Dermis microvascular lymphatic vessel endothelial cell (primary cell): Measurements from ENCODE around the gene ASTN2. TPM values are rescaled to one million over a fixed set of nuclear protein-coding genes. Genes with fewer than 3 reads are reported as not detected.

Experiments
- DNase-seq, 2 donors: peaks; one replicate each; pipeline versions ENCODE4 v3.0.0 to v3.0.0-alpha.2; 2010; ENCODE audit warnings: low read depth in 2 of 2
- total RNA-seq: library from RNA; depleted of rRNA; stranded (reverse); fragments of >200 nt; gene quantifications from 2 replicates; pipeline ENCODE4 v1.2.1, GENCODE V29; 2014

Gene ASTN2
- total RNA-seq, 1 donor from 2014 or later = 3.0 TPM

DNA sequence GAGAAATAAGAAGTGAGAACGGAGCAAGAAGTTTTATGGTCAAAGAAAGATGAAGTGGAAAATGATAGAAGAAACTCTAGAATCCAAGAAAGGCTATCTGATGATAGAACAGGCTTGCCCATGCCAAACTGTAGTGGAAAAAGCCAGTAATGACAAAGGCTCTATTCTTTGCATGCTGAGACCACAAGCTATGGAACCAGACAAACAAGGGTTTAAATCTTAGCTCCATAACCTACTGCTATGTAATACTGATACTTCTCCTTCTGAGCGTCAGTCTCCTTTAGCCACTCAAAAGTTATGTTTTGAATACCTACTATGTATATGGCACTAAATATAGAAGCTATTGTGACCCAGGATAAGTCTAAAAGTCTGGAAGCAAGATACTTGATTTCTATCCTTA is 778.9 kb downstream of the ASTN2 start:
- no peak for DNase-seq

- no peak for DNase-seq
Observed at GRCh38 chr9:116632990-116633838, 781.6 kb downstream of the ASTN2 start.

DNA sequence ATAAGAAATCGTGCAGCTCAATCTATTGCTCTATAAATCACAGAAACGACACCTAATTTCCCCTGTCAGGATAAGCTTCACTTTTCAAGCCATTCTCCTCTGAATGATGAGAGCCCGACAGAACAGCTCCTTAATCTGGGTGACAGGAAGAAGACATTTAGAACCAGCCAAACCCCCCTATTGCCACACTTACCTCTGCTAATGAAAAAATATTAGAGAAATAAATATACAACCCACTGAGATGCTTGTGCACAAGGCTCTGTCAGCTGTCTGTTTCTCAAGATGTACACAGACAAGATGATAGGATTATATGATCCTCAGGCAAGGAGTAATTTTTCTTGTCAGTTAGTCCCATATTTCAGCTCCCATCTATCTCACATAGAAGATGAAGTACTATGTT is 785.2 kb downstream of the ASTN2 start:
- DNase-seq = no peak

GRCh38 chr9:116628716-116629115 is 786.1 kb downstream of the ASTN2 start:
- DNase-seq = no peak

DNA sequence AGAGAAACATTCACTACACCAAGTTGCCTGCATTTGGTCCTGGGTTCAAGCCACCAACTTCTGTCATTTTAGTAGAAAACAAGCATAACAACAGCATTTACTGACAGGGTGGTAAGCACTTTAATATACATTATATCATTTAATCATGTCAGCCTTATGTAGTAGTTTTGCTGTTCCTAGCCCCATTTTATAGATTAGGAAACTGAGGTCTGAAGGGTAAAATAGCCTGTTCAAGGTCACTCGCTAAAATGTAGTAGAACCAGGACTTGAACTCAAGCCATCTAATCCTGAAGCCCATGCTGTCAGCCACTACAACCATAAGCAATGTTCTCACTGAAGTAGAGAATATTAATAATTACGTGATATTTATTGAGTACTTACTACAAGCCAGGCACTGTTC is 787.4 kb downstream of the ASTN2 start:
- DNase-seq = no peak

DNA sequence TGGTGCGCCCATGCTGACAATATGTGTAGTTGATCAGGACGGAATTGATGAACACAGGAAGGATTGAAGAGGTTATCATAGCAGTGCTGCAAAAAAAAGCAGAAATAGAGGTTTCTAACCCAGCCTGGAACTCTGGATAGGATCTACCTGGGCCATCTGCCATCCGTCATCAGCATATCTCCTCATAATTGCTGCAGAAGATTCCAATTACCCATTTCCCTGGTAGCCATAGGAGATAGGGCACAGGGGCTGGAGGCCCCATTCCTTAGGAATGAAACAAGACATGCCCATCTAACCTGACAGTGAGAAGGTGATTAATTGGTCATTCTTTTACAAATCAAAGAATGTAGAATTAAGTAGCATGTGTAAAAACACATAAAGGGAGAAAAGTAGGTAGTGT is 788.1 kb downstream of the ASTN2 start:
- no peak for DNase-seq

- no peak for DNase-seq
Observed at GRCh38 chr9:116623715-116624114, 791.1 kb downstream of the ASTN2 start.

- DNase-seq = no peak
Observed at GRCh38 chr9:116617389-116617788, 797.5 kb downstream of the ASTN2 start.

GRCh38 chr9:116616304-116616914 is 798.4 kb downstream of the ASTN2 start:
- no peak for DNase-seq

DNA sequence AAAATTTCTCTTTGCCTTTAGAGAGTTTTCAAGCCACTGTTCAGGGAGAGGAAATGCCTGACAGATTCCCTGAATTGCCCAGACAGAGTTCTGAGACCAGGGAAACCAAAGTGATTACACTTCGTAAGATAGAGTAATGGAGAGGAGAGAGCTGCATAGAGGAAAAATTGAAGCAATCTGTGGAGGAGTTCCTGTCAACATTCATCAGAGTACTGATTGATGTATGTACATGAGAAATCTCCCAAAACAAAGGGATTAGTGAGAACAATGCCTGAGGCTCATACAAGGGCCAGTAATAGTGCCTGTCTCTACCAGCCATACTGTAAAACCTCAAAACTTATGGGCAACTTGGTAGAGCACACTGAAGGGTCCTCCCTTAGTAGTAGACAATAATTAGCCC is 806.8 kb downstream of the ASTN2 start:
- no peak for DNase-seq

DNA sequence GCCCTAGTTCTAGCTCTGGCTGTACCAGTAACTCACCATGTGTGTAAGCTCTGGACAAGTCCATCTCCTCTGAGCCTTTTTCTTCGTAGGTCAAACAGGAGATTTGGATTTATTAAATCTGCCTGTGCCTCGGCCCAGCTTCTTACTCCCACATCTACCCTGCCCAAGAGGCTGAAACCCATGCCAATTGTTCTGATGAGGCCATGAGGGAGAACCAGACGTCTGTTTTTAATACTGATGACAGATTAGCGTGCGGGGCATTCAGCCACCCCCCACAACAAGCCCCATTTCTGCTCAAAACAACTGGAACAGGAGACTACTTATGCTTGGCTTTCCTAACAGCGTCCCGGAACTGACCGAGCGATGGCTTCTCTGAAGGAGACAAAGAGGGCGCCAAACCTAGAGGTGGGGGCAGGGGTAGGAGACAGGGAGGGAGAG is 808.9 kb downstream of the ASTN2 start:
- DNase-seq = no peak

DNA sequence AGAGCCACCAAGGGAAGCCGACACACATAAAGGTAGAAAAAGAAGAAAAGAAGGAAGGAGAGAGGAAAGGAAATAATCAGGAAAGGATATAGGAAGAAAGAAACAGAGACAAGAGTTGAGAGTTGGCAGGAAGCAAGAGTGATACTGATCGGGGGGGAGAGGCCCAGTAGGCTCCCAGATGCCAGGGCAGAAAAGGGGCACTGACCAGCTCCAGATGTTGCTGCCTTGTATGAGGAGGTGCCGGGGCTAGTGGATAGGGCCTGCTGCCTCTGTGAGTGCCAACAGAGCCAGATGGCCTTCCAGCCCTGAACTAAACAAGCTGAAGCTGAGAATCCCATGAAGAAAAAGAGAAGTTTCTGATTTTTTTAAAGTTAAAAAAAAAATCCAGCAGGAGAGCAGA is 809.8 kb downstream of the ASTN2 start:
- no peak for DNase-seq

- DNase-seq = no peak
Observed at GRCh38 chr9:116604251-116604650, 810.6 kb downstream of the ASTN2 start.

GRCh38 chr9:116599342-116599884 is 815.4 kb downstream of the ASTN2 start:
- no peak for DNase-seq

DNA sequence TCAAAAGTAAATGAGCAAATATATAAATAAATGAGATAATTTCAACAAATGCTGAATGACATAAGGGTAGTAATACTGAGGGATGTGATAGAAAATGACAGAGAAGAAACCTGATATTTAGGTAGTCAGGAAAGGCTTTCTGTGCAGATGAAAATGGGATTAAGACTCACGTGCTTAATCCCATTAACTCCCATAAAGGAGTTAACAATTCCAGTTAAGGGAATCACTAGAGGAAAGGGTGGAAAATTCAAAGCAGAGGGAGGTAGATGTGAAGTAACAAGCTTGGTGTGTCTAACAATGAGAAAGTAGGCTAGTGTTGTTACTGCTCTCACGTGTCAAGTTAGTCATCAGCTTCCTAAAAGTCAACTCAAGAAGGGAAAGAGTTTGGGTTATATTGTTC is 818.2 kb downstream of the ASTN2 start:
- no peak for DNase-seq

DNA sequence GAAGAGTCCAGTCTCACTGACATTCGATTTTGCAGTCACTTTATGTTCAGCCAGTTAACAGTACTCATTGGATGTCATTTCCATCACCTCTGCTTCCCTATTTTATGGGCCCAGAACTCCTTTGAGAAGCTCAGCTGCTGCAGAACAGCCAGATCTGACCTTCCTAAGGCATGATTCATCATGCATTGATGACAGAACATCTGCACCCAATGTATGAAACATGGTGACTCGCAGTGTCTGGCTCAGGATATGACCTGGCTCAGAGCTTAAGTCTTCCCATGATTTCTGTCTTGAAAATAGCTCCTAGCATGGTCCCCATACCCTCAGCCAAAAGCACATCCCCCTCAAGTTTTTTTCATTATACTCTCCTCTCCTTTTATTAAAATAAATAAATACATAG is 820.3 kb downstream of the ASTN2 start:
- no peak for DNase-seq

- DNase-seq = no peak
Observed at GRCh38 chr9:116592970-116593369, 821.9 kb downstream of the ASTN2 start.

- DNase-seq = peak in 1 of 2 donors; percentile 5
Observed at GRCh38 chr9:116589392-116590354, 825.2 kb downstream of the ASTN2 start.

GRCh38 chr9:116587919-116588318 is 826.9 kb downstream of the ASTN2 start:
- no peak for DNase-seq

GRCh38 chr9:116585896-116586295 is 829.0 kb downstream of the ASTN2 start:
- no peak for DNase-seq

DNA sequence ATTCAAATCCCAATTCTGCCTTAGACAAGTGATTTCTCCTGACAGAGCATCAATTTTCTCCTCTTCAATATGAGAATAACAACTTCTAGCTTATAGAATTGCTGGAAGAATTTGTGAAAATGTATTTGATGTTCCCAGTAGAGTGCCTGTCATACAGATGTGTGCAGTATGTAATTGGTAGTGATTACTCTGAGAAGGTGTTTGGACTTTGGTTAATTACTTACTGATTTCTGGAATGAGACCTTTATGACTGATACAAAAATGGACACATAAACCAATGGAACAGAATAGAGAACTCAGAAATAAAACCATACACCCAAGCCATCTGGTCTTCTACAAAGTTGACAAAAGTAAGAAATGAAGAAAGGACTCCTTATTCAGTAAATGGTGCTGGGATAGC is 829.7 kb downstream of the ASTN2 start:
- DNase-seq = no peak

- DNase-seq = no peak
Observed at GRCh38 chr9:116580853-116581252, 834.0 kb downstream of the ASTN2 start.
